ENCODE data around the gene NADK2. TPM values are rescaled to one million over a fixed set of nuclear protein-coding genes. Genes with fewer than 3 reads are reported as not detected.
"Not testable (repeated sequence)": the region's sequence is repeated elsewhere in the genome, so short reads cannot be mapped to it uniquely, and the experiment has no call there.

The NADK2 gene
- total and polyA plus RNA-seq, 9 donors: 28.9 to 42.2 (median 39.3) TPM

DNA sequence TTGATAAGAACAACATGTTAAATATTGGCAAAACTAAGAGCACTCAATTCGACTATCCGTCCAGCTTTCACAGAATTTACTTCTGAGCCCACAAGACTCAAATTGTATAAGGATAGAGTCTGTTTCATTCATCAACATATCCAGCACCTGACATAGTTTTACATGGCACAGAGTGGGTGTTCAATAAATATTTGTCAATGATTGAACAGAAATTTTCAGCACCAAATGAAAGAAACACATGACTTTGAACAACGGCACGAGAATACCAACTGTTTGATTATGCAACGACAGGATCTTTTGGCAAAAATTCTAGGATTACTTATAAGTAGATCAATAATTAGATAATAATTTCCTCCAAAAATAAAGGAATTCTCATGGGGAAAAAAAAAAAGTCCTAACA is 48.0 kb downstream of the NADK2 start:
- no peak overlapping the region for H3K27ac ChIP-seq (ENCODE audit: low read length)
- no peak overlapping the region for H3K4me3 ChIP-seq (ENCODE audit: low read length)
- no peaks in the 10 kb centered on the region for H3K4me1 ChIP-seq (ENCODE audit: control insufficient read depth, insufficient read depth, low read length)
- peaks cover 20% of the 10 kb centered on the region for H3K36me3 ChIP-seq (ENCODE audit: control insufficient read depth, insufficient read depth, low read length)
- H3K27me3 ChIP-seq (ENCODE audit: control insufficient read depth, insufficient read depth, low read length): no peaks in the 10 kb centered on the region
- H3K9me3 ChIP-seq (replicated peaks; ENCODE audit: control insufficient read depth, low read depth, low read length): no peaks in the 10 kb centered on the region
- no peak for DNase-seq
- whole genome bisulfite sequencing (ENCODE audit: insufficient coverage): no CpG with 5 or more reads among the region's 5 CpGs

DNA sequence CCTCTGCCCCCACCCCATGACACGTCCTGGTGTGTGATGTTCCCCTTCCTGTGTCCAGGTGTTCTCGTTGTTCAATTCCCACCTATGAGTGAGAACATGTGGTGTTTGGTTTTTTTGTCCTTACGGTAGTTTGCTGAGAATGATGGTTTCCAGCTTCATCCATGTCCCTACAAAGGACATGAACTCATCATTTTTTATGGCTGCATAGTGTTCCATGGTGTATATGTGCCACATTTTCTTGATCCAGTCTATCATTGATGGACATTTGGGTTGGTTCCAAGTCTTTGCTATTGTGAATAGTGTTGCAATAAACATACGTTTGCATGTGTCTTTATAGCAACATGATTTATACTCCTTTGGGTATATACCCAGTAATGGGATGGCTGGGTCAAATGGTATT is 57.3 kb downstream of the NADK2 start:
- not testable (repeated sequence) for H3K27ac ChIP-seq (ENCODE audit: low read length); H3K4me3 ChIP-seq (ENCODE audit: low read length); H3K4me1 ChIP-seq (ENCODE audit: control insufficient read depth, insufficient read depth, low read length); H3K27me3 ChIP-seq (ENCODE audit: control insufficient read depth, insufficient read depth, low read length); H3K9me3 ChIP-seq (replicated peaks; ENCODE audit: control insufficient read depth, low read depth, low read length); DNase-seq
- WGBS (ENCODE audit: insufficient coverage): no CpG with 5 or more reads among the region's 4 CpGs
- H3K36me3 ChIP-seq (ENCODE audit: control insufficient read depth, insufficient read depth, low read length): peaks cover 15% of the 10 kb centered on the region

DNA sequence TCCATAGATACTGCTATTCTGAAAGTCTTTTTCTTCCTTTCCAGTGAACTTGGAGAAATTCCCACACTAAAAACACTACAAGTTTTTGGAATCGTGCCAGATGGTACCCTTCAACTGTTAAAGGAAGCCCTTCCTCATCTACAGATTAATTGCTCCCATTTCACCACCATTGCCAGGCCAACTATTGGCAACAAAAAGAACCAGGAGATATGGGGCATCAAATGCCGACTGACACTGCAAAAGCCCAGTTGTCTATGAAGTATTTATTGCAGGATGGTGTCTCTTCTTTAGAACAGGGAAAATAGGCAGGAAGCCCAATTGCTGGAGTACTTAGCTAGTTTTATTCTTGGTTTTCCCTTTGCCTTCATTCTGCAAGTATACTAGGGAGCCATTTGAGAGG is 60.0 kb downstream of the NADK2 start:
- H3K27ac ChIP-seq (ENCODE audit: low read length): no peak overlapping the region
- H3K4me1 ChIP-seq (ENCODE audit: control insufficient read depth, insufficient read depth, low read length): no peaks in the 10 kb centered on the region
- no peak overlapping the region for H3K4me3 ChIP-seq (ENCODE audit: low read length)
- no peaks in the 10 kb centered on the region for H3K9me3 ChIP-seq (replicated peaks; ENCODE audit: control insufficient read depth, low read depth, low read length)
- DNase-seq: no peak
- H3K36me3 ChIP-seq (ENCODE audit: control insufficient read depth, insufficient read depth, low read length): peaks cover 22% of the 10 kb centered on the region
- no peaks in the 10 kb centered on the region for H3K27me3 ChIP-seq (ENCODE audit: control insufficient read depth, insufficient read depth, low read length)
- 67% methylated on average over 1 of the region's 2 CpGs for WGBS (ENCODE audit: insufficient coverage)

DNA sequence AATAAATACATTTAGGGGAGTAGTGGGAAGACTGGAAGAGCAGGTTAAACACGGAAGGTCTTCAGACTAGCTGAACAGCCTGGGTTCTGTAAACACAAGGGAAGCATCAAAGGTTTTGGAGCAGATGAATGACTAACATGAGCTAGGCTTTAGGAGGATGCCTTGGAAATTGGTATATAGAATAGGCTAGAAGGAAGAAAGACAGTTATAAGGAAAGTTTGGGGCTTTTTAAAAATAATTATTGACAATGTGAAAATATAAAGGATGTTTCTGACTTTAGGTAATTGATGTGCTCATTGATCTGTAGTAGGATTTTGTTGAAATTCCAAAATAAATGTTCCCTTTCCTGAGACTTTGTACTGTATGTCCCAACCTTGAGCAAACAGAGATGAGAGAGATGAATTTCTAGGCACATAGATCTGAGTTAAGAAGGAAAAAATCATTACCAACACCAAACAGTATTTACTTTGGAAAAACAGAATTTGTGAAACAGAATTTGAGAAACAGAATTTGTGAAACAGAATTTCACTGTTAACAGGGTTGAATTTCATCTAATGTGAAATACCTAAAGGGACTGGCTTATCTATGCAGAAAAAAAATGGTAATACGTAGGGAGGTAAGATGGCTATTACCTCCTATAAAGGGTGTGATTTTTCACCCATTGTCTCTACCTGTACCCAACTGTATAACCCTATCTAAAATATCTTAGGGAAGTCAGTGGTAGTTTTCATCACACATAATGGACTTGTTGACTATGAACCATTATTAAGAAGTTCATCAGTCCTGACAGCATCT is 61.0 kb downstream of the NADK2 start:
- DNase-seq: no peak
- no peak overlapping the region for H3K27ac ChIP-seq (ENCODE audit: low read length)
- WGBS (ENCODE audit: insufficient coverage): 62% methylated on average over 1 of the region's 2 CpGs
- no peaks in the 10 kb centered on the region for H3K9me3 ChIP-seq (replicated peaks; ENCODE audit: control insufficient read depth, low read depth, low read length)
- no peak overlapping the region for H3K4me3 ChIP-seq (ENCODE audit: low read length)
- no peaks in the 10 kb centered on the region for H3K27me3 ChIP-seq (ENCODE audit: control insufficient read depth, insufficient read depth, low read length)
- H3K4me1 ChIP-seq (ENCODE audit: control insufficient read depth, insufficient read depth, low read length): no peaks in the 10 kb centered on the region
- peaks cover 22% of the 10 kb centered on the region for H3K36me3 ChIP-seq (ENCODE audit: control insufficient read depth, insufficient read depth, low read length)

DNA sequence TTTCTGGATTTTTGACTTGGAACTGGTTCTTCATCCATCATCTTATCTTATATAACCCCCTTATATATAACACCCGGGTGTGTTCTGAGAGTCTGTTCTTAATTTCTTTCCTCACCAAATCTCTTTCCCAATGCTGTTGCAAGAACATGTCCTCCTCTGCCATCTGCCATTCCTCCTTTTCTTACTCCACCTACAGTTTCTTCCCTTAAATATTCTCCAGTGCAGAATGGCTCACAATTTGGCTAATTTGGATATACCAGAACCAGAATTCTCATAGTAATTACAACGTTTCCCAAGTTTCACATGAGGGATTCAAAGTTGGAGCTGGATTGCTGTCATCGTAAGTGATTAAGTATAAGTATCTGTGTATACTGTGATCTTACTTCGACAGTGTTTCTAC is 61.8 kb downstream of the NADK2 start:
- no peak overlapping the region for H3K4me3 ChIP-seq (ENCODE audit: low read length)
- H3K27ac ChIP-seq (ENCODE audit: low read length): no peak overlapping the region
- H3K4me1 ChIP-seq (ENCODE audit: control insufficient read depth, insufficient read depth, low read length): no peaks in the 10 kb centered on the region
- 92% methylated on average over 1 of the region's 4 CpGs for WGBS (ENCODE audit: insufficient coverage)
- DNase-seq: no peak
- H3K27me3 ChIP-seq (ENCODE audit: control insufficient read depth, insufficient read depth, low read length): no peaks in the 10 kb centered on the region
- peaks cover 24% of the 10 kb centered on the region for H3K36me3 ChIP-seq (ENCODE audit: control insufficient read depth, insufficient read depth, low read length)
- H3K9me3 ChIP-seq (replicated peaks; ENCODE audit: control insufficient read depth, low read depth, low read length): no peaks in the 10 kb centered on the region

DNA sequence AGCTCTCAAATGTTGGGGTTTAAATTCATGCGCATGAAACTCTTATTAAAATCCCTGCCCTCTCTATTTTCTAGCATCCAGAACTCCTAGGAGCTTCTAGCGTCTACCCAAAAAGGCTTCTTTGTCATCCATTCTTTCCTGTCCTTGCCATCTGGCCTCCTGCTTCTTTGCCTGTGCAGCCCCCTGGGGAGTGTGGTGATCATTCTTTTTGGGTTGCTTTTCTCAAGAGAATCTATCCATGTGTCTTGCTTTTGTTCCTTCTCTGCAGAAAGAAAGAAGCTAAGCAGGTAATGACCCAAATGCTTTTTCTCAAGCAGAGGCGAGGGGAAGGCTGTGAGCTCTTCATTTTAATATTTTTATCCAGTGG is 63.2 kb downstream of the NADK2 start:
- H3K36me3 ChIP-seq (ENCODE audit: control insufficient read depth, insufficient read depth, low read length): peaks cover 36% of the 10 kb centered on the region

DNA sequence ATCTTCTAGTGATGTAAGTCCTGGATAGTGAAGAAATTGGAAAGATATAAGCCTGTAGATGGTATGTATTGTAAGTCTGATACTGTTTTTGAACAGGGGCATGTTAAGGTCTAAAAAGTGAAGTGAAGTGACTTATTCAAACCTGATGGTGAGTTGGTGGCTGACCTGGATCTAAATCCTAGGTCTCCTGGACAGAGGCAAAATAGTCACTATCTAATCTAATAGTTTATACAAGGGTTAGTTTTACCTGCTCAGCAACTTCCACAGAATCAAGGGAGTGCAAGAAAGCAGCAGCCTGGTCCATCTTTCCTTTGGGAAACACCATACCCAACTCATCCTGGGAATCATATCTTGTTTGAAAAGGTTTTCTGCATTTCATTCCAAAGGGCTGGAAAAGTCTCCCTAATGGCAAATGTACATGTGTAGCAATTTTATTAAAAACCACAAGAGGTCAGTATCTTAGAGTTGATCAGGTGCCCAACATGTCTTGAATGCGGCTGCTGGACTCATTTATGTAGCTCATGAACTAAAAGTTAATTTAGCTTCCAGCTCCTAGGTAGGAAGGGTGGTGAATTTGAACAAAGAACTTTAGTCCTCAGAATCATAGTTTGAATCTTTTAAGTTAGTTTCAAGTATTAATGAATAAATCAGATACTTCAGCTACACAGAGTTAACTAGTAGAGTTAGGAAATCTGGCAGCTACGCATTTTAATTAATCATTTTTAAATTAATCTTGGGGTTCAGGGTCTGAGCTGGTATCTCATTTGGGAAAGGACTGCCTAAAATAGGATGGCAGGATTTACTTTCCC is 63.8 kb downstream of the NADK2 start:
- Histone ChIP-seq H3K4me1 (ENCODE audit: control insufficient read depth, insufficient read depth, low read length) (no peaks in the 10 kb centered on the region), H3K27ac (ENCODE audit: low read length) (no peak overlapping the region), H3K36me3 (ENCODE audit: control insufficient read depth, insufficient read depth, low read length) (peaks cover 40% of the 10 kb centered on the region), H3K27me3 (ENCODE audit: control insufficient read depth, insufficient read depth, low read length) (no peaks in the 10 kb centered on the region), H3K9me3 (replicated peaks; ENCODE audit: control insufficient read depth, low read depth, low read length) (no peaks in the 10 kb centered on the region), H3K4me3 (ENCODE audit: low read length) (no peak overlapping the region)
- peak; percentile 52 for DNase-seq
- no CpG with 5 or more reads among the region's 2 CpGs for WGBS (ENCODE audit: insufficient coverage)

More for the DNA sequence above, 63.2 kb downstream of the NADK2 start:
- Histone ChIP-seq H3K9me3 (replicated peaks; ENCODE audit: control insufficient read depth, low read depth, low read length) (no peaks in the 10 kb centered on the region), H3K4me1 (ENCODE audit: control insufficient read depth, insufficient read depth, low read length) (no peaks in the 10 kb centered on the region), H3K4me3 (ENCODE audit: low read length) (no peak overlapping the region), H3K27me3 (ENCODE audit: control insufficient read depth, insufficient read depth, low read length) (no peaks in the 10 kb centered on the region), H3K27ac (ENCODE audit: low read length) (no peak overlapping the region)
- DNase-seq: no peak
- no CpG with 5 or more reads among the region's 3 CpGs for WGBS (ENCODE audit: insufficient coverage)

DNA sequence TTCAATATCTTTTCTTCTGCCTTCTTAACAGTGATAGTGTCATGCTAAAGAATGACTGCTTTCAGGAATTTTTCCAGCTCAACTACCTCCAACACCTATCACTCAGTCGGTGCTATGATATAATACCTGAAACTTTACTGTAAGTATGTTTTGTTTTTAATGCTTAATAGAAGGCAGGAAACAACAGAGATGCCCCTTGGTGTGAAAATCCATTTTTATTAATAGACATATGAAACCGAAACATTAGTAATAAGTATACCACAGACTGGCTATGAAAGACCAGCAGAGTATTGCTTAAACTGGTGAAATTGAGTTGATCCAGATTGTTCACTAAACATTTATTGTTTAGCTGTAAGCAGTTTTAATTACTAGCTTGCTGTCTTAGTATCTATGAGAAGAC is 64.6 kb downstream of the NADK2 start:
- no peak overlapping the region for H3K4me3 ChIP-seq (ENCODE audit: low read length)
- no peak for DNase-seq
- H3K4me1 ChIP-seq (ENCODE audit: control insufficient read depth, insufficient read depth, low read length): no peaks in the 10 kb centered on the region
- H3K9me3 ChIP-seq (replicated peaks; ENCODE audit: control insufficient read depth, low read depth, low read length): no peaks in the 10 kb centered on the region
- peaks cover 43% of the 10 kb centered on the region for H3K36me3 ChIP-seq (ENCODE audit: control insufficient read depth, insufficient read depth, low read length)
- no CpG with 5 or more reads among the region's 2 CpGs for WGBS (ENCODE audit: insufficient coverage)
- no peaks in the 10 kb centered on the region for H3K27me3 ChIP-seq (ENCODE audit: control insufficient read depth, insufficient read depth, low read length)
- H3K27ac ChIP-seq (ENCODE audit: low read length): no peak overlapping the region

DNA sequence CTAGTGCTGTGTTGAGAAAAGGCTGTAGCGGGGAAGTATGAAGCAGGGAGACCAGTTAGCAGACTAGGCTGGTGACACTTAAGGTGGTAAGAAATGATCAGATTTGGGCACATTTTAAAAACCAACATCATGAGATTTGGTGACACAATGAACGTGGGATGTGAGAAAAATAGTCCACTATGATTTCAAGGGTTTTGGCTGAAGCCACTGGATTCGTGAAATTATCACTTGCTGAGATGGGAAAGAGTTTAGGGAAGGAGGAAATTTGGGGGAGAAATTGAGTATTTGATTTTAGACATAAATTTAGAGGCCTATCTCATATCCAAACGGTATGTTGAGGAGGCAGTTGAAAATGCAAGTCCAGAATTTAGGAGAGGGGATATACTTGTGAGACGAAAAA is 66.7 kb downstream of the NADK2 start:
- no peak for DNase-seq
- Histone ChIP-seq H3K4me3 (ENCODE audit: low read length) (no peak overlapping the region), H3K27ac (ENCODE audit: low read length) (no peak overlapping the region), H3K36me3 (ENCODE audit: control insufficient read depth, insufficient read depth, low read length) (peaks cover 40% of the 10 kb centered on the region), H3K4me1 (ENCODE audit: control insufficient read depth, insufficient read depth, low read length) (no peaks in the 10 kb centered on the region), H3K9me3 (replicated peaks; ENCODE audit: control insufficient read depth, low read depth, low read length) (no peaks in the 10 kb centered on the region), H3K27me3 (ENCODE audit: control insufficient read depth, insufficient read depth, low read length) (no peaks in the 10 kb centered on the region)
- 90% methylated on average over 2 of the region's 5 CpGs for WGBS (ENCODE audit: insufficient coverage)

DNA sequence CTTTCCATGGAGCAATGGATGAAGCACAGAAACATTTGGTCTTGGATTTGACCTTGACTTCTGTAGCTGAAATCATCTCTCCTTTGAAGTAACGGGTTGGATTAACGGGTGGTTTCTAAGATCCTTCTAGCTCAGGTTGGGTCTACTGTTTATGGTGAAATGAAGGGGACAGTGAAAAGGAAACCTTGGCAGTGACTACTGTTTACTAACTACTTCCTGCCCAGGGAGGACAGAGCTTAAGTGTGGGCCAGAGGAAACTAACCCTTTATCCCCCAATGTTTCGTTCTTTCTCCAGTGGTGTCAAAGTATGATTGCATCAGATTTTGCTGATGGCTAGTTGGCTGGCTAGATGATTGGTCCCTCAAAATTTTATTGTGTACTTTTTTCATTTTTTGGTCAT is 67.6 kb downstream of the NADK2 start:
- Histone ChIP-seq H3K4me1 (ENCODE audit: control insufficient read depth, insufficient read depth, low read length) (no peaks in the 10 kb centered on the region), H3K4me3 (ENCODE audit: low read length) (no peak overlapping the region), H3K9me3 (replicated peaks; ENCODE audit: control insufficient read depth, low read depth, low read length) (no peaks in the 10 kb centered on the region), H3K36me3 (ENCODE audit: control insufficient read depth, insufficient read depth, low read length) (peaks cover 39% of the 10 kb centered on the region), H3K27me3 (ENCODE audit: control insufficient read depth, insufficient read depth, low read length) (no peaks in the 10 kb centered on the region), H3K27ac (ENCODE audit: low read length) (no peak overlapping the region)
- DNase-seq: no peak
- no CpG with 5 or more reads among the region's 3 CpGs for WGBS (ENCODE audit: insufficient coverage)

Measured in muscle of leg (tissue), 11 donors.